Measurements from ENCODE around the gene TTC33. TPM values are rescaled to one million over a fixed set of nuclear protein-coding genes. Genes with fewer than 3 reads are reported as not detected.
"Not testable (repeated sequence)": the region's sequence is repeated elsewhere in the genome, so short reads cannot be mapped to it uniquely, and the experiment has no call there.

Gene TTC33
- total RNA-seq, 1 donor from 2014 or later = 11.7 TPM

DNA sequence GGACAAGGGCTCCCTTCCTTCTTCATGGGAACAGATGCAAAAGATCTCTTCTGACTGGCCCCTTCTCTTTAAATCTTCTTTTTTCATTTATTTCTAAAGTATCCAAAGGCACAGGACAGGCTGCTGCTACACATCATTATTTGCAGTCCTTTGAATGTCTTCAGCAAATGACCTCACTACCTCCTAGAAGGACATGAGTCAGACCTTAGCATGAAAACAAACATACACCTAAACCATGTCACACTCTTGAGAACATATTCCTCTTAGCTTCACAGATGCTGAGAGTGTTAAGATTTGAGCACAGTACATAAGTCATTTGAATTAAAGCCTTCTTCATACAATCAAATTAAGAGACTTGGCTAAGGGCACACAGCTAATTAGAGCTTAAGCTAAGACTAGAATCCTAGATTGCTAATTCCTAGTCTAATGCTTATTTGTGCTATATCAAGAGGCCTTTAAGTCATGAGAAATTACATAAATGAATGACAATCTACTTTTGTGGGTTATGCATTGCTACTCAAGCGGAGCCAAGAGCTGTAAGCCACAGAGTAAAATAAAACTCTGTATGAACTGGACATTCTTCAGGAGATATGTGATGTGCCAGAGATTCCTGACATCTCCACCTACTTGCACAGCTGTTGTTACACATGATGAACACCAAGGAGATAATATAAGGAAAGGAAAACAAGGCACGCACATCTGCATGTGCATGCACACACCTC lies 185.2 kb downstream of the TTC33 start:
- DNase-seq = no peak
- Mint-ChIP-seq H3K4me3 (ENCODE audit: unreplicated experiment) (no peak overlapping the region), H3K9me3 (ENCODE audit: unreplicated experiment) (no peaks in the 10 kb centered on the region), H3K36me3 (ENCODE audit: unreplicated experiment) (no peaks in the 10 kb centered on the region), H3K27me3 (ENCODE audit: unreplicated experiment) (no peaks in the 10 kb centered on the region), H3K27ac (ENCODE audit: unreplicated experiment) (no peak overlapping the region), H3K4me1 (ENCODE audit: low read depth, unreplicated experiment) (no peaks in the 10 kb centered on the region)
- TF ChIP-seq, protein P1, sequence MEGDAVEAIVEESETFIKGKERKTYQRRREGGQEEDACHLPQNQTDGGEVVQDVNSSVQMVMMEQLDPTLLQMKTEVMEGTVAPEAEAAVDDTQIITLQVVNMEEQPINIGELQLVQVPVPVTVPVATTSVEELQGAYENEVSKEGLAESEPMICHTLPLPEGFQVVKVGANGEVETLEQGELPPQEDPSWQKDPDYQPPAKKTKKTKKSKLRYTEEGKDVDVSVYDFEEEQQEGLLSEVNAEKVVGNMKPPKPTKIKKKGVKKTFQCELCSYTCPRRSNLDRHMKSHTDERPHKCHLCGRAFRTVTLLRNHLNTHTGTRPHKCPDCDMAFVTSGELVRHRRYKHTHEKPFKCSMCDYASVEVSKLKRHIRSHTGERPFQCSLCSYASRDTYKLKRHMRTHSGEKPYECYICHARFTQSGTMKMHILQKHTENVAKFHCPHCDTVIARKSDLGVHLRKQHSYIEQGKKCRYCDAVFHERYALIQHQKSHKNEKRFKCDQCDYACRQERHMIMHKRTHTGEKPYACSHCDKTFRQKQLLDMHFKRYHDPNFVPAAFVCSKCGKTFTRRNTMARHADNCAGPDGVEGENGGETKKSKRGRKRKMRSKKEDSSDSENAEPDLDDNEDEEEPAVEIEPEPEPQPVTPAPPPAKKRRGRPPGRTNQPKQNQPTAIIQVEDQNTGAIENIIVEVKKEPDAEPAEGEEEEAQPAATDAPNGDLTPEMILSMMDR (IDR thresholded peaks at IDR 0.05; ENCODE audit: partially characterized antibody, unreplicated experiment) = no peak

DNA sequence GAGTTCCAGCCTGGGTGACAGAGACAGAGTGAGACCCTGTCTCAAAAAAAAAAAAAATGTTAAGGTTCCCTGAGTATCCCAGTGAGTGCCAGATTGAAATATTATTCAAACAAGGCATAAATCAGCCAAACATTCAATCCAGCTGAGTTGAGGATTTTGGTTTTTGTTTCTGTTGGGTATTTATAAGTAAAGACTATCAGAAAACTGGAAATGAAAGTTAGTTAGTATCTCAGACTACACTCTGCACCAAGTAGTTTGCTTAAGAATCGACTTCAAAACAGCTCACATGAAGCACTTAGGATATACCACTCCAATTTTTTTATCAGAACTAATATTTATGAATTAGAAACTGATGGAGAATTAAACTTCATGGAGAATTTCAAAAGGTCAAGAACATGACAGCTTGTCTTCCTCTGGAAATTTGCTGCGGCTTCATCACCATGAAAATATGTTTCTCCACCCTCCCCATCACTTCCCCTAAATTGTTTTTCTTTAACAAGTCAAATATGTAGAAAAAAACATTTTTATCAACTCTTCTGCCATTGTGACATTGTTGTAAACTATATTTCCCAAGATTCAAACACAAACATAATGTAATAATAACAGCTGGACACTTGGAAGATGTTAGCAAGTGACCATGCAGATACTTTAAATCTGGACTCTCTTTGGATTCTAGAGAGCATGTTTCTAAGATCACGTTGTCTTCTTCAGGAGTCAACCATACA lies 186.1 kb downstream of the TTC33 start:
- TF ChIP-seq, protein P1 (IDR thresholded peaks at IDR 0.05; ENCODE audit: partially characterized antibody, unreplicated experiment) = no peak
- no peak overlapping the region for H3K27ac Mint-ChIP-seq (ENCODE audit: unreplicated experiment)
- H3K36me3 Mint-ChIP-seq (ENCODE audit: unreplicated experiment) = no peaks in the 10 kb centered on the region
- no peak overlapping the region for H3K4me3 Mint-ChIP-seq (ENCODE audit: unreplicated experiment)
- DNase-seq = no peak
- H3K27me3 Mint-ChIP-seq (ENCODE audit: unreplicated experiment) = no peaks in the 10 kb centered on the region
- no peaks in the 10 kb centered on the region for H3K9me3 Mint-ChIP-seq (ENCODE audit: unreplicated experiment)
- H3K4me1 Mint-ChIP-seq (ENCODE audit: low read depth, unreplicated experiment) = no peaks in the 10 kb centered on the region

DNA sequence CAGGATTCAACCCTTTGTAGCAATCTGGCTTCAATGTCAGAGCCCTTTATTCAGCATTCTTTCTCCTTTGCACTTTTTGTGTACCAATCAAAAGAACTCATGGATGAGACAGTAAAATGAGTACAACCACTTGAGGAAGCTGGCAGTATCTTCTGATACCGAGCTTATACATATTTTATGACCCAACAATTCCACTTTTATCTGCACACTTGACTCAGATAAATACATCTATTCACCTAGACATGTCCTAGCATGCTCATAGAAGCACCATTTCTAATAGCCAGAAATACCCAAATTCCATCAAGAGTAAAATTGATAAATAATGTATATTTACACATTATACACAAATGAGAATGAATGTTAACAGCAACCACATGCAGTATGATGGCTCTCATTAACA lies 187.2 kb downstream of the TTC33 start:
- no peak for DNase-seq
- no peaks in the 10 kb centered on the region for H3K36me3 Mint-ChIP-seq (ENCODE audit: unreplicated experiment)

DNA sequence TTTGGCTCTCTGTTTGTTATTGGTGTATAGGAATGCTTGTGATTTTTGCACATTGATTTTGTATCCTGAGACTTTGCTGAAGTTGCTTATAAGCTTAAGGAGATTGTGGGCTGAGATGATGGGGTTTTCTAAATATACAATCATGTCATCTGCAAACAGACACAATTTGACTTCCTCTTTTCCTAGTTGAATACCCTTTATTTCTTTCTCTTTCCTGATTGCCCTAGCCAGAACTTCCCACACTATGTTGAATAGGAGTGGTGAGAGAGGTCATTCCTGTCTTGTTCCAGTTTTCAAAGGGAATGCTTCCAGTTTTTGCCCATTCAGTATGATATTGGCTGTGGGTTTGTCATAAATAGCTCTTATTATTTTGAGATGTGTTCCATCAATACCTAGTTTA lies 192.6 kb downstream of the TTC33 start:
- not testable (repeated sequence) for H3K4me3 Mint-ChIP-seq (ENCODE audit: unreplicated experiment)

More for the DNA sequence above, 187.2 kb downstream of the TTC33 start:
- Mint-ChIP-seq H3K4me3 (ENCODE audit: unreplicated experiment) (no peak overlapping the region), H3K27ac (ENCODE audit: unreplicated experiment) (no peak overlapping the region), H3K4me1 (ENCODE audit: low read depth, unreplicated experiment) (no peaks in the 10 kb centered on the region), H3K9me3 (ENCODE audit: unreplicated experiment) (no peaks in the 10 kb centered on the region), H3K27me3 (ENCODE audit: unreplicated experiment) (no peaks in the 10 kb centered on the region)
- TF ChIP-seq, protein P1 (IDR thresholded peaks at IDR 0.05; ENCODE audit: partially characterized antibody, unreplicated experiment) = no peak

DNA sequence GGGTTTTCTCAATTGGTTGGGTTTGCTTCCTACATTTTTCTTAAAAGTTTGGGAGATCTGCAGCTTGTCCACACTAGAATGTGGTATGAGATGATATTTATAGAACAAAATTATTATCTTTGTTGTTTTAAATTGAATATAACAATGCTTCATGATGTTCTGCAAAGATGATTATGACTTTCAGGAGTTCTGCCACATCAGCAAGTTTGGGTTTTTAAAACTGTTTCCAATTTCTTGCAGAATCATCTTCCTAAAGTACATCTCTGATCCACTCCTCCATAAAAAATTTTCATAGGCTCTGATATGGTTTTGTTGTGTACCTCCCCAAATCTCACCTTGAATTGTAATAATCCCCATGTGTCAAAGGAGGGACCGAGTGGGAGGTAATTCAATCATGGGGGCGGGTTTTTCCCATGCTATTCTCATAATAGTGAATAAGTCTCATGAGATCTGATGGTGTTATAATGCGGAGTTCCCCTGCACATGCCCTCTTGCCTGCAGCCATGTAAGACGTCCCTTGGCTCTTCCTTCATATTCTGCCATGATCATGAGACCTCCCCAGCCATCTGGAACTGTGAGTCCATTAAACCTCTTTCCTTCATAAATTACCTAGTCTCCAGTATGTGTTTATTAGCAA lies 195.2 kb downstream of the TTC33 start:
- Mint-ChIP-seq H3K9me3 (ENCODE audit: unreplicated experiment) (peaks cover 3% of the 10 kb centered on the region), H3K27me3 (ENCODE audit: unreplicated experiment) (peaks cover 3% of the 10 kb centered on the region), H3K4me1 (ENCODE audit: low read depth, unreplicated experiment) (no peaks in the 10 kb centered on the region), H3K27ac (ENCODE audit: unreplicated experiment) (no peak overlapping the region), H3K4me3 (ENCODE audit: unreplicated experiment) (no peak overlapping the region), H3K36me3 (ENCODE audit: unreplicated experiment) (no peaks in the 10 kb centered on the region)
- TF ChIP-seq, protein P1 (IDR thresholded peaks at IDR 0.05; ENCODE audit: partially characterized antibody, unreplicated experiment) = no peak
- DNase-seq = no peak

More for the DNA sequence above, 192.6 kb downstream of the TTC33 start:
- H3K4me1 Mint-ChIP-seq (ENCODE audit: low read depth, unreplicated experiment); H3K36me3 Mint-ChIP-seq (ENCODE audit: unreplicated experiment); H3K27me3 Mint-ChIP-seq (ENCODE audit: unreplicated experiment); H3K9me3 Mint-ChIP-seq (ENCODE audit: unreplicated experiment); H3K27ac Mint-ChIP-seq (ENCODE audit: unreplicated experiment); DNase-seq: not testable (repeated sequence)

Measured in glutamatergic neuron (in vitro differentiated cells).